DND-41 (cell line): ENCODE results near the gene PTDSS2.

ENCODE experiments used
- CTCF ChIP-seq: IDR thresholded peaks from 2 replicates; pipeline ENCODE4 v1.5.1; 2012; ENCODE audit warnings: borderline replicate concordance, low read length, moderate library complexity, mild to moderate bottlenecking; ENCODE audit not compliant: poor library complexity, severe bottlenecking; ENCODE audit errors: extremely low read depth
- EZH2 ChIP-seq: IDR thresholded peaks from 3 replicates; pipeline ENCODE4 v1.6.1; 2012; ENCODE audit warnings: borderline replicate concordance, low read depth, mild to moderate bottlenecking, moderate library complexity, low read length, inconsistent platforms; ENCODE audit not compliant: severe bottlenecking

DNA sequence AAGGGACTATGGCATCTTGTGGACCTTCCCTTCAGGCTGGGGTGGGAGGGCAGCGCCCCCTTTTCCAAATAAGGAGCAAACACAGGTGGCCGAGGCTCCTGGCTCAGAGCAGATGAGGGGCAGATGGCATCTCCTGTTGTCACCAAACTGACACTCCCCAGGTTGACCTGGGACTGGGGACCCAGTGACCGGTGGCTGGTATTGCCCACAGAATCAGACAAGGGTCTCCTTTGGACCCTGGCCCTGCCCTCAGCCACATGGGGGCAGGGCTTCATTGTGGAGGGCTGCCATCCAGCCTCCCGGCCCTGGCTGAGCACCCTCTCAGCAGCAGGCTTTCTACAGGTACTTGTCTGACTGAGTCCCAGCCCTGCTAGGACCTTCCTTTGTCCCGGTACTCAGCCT, 34.4 kb upstream of the PTDSS2 start:
- TF ChIP-seq CTCF = peak; percentile 42
- no peak for TF ChIP-seq EZH2
